GM21526 (cell line): ENCODE data around the gene RASAL1.

Experiments used
- ATAC-seq: cut with Tn5 transposase; IDR thresholded peaks from one replicate; pipeline ENCODE4 v1.9.1; 2021; ENCODE audit warnings: moderate library complexity; ENCODE audit not compliant: unreplicated experiment, low FRiP score

RASAL1 gene

GRCh38 chr12:113162102-113163029 lies 26.8 kb upstream of the RASAL1 start:
- ATAC-seq, result no peak

GRCh38 chr12:113161415-113162016 lies 26.0 kb upstream of the RASAL1 start:
- ATAC-seq, result no peak

GRCh38 chr12:113159937-113160336 lies 24.4 kb upstream of the RASAL1 start:
- no peak for ATAC-seq

GRCh38 chr12:113158439-113159203 lies 23.1 kb upstream of the RASAL1 start:
- no peak for ATAC-seq

GRCh38 chr12:113157218-113157859 lies 21.8 kb upstream of the RASAL1 start:
- ATAC-seq, result no peak

- no peak for ATAC-seq
Measured at GRCh38 chr12:113155646-113156045, 20.1 kb upstream of the RASAL1 start.

GRCh38 chr12:113155060-113155459 lies 19.5 kb upstream of the RASAL1 start:
- ATAC-seq, result no peak

- no peak for ATAC-seq
Measured at GRCh38 chr12:113154351-113154973, 18.9 kb upstream of the RASAL1 start.

GRCh38 chr12:113152835-113153814 lies 17.6 kb upstream of the RASAL1 start:
- no peak for ATAC-seq

- no peak for ATAC-seq
Measured at GRCh38 chr12:113152196-113152834, 16.8 kb upstream of the RASAL1 start.

- no peak for ATAC-seq
Measured at GRCh38 chr12:113151655-113152054, 16.1 kb upstream of the RASAL1 start.

- no peak for ATAC-seq
Measured at GRCh38 chr12:113149361-113150150, 14.0 kb upstream of the RASAL1 start, which contains the start of gene CFAP73. TSS of gene CFAP73 (plus strand) at chr12:113149724. CDS start at chr12:113149858, 134 bp downstream.

GRCh38 chr12:113146999-113147398 lies 11.4 kb upstream of the RASAL1 start:
- no peak for ATAC-seq

GRCh38 chr12:113145720-113146551 lies 10.4 kb upstream of the RASAL1 start:
- ATAC-seq, result no peak

- no peak for ATAC-seq
Measured at GRCh38 chr12:113144806-113145205, 9.2 kb upstream of the RASAL1 start.

GRCh38 chr12:113143959-113144358 lies 8.4 kb upstream of the RASAL1 start:
- ATAC-seq, result no peak

- ATAC-seq, result no peak
Measured at GRCh38 chr12:113142886-113143332, 7.3 kb upstream of the RASAL1 start.
